GM19463 (cell line): ENCODE measurements around the gene ZBTB46.

Experiments used
- ATAC-seq: cut with Tn5 transposase; IDR thresholded peaks from one replicate; pipeline ENCODE4 v1.9.1; 2021; ENCODE audit warnings: mild to moderate bottlenecking, moderate library complexity; ENCODE audit not compliant: unreplicated experiment

ZBTB46 gene

GRCh38 chr20:63748934-63749270 lies 82.2 kb downstream of the ZBTB46 start:
- ATAC-seq = no peak

- ATAC-seq = no peak
Observed at GRCh38 chr20:63748070-63748933, 82.8 kb downstream of the ZBTB46 start.

GRCh38 chr20:63747622-63748069 lies 83.4 kb downstream of the ZBTB46 start:
- no peak for ATAC-seq

GRCh38 chr20:63746751-63747315 lies 84.2 kb downstream of the ZBTB46 start:
- no peak for ATAC-seq

- no peak for ATAC-seq
Observed at GRCh38 chr20:63745961-63746731, 84.9 kb downstream of the ZBTB46 start.

- ATAC-seq = no peak
Observed at GRCh38 chr20:63745424-63745805, 85.6 kb downstream of the ZBTB46 start.

GRCh38 chr20:63744574-63745423 lies 86.3 kb downstream of the ZBTB46 start:
- no peak for ATAC-seq

GRCh38 chr20:63744158-63744557 lies 86.9 kb downstream of the ZBTB46 start:
- ATAC-seq = no peak

- no peak for ATAC-seq
Observed at GRCh38 chr20:63743210-63743970, 87.7 kb downstream of the ZBTB46 start.

GRCh38 chr20:63742381-63743024 lies 88.6 kb downstream of the ZBTB46 start:
- ATAC-seq = no peak

GRCh38 chr20:63741676-63742380 lies 89.2 kb downstream of the ZBTB46 start:
- ATAC-seq = no peak

GRCh38 chr20:63741354-63741675 lies 89.7 kb downstream of the ZBTB46 start:
- no peak for ATAC-seq

GRCh38 chr20:63740627-63741353 lies 90.3 kb downstream of the ZBTB46 start:
- ATAC-seq = no peak

GRCh38 chr20:63740070-63740626 lies 90.9 kb downstream of the ZBTB46 start:
- no peak for ATAC-seq

- ATAC-seq = peak; percentile 42
Observed at GRCh38 chr20:63739130-63740069, 91.7 kb downstream of the ZBTB46 start, which contains the start of gene SLC2A4RG. Gene SLC2A4RG (plus strand): TSS chr20:63739776. CDS start chr20:63739913, 137 bp downstream.

GRCh38 chr20:63738687-63739129 lies 92.4 kb downstream of the ZBTB46 start:
- no peak for ATAC-seq
